ENCODE data around the gene DEFB112.

DEFB112 gene

GRCh38 chr6:50049829-50050228 lies at the start of gene DEFB112:
DEFB112 (minus strand) TSS chr6:50049929; CDS start chr6:50049869, 60 bp downstream.
- DNase-seq, result no peak

GRCh38 chr6:50098641-50098993 lies 48.9 kb upstream of the DEFB112 start:
- DNase-seq, result no peak

- DNase-seq, result no peak
These were observed 48.4 kb upstream of the DEFB112 start for GRCh38 chr6:50097966-50098640.

GRCh38 chr6:50096296-50096695 lies 46.6 kb upstream of the DEFB112 start:
- no peak for DNase-seq

GRCh38 chr6:50093938-50094272 lies 44.2 kb upstream of the DEFB112 start:
- no peak for DNase-seq

GRCh38 chr6:50093116-50093937 lies 43.6 kb upstream of the DEFB112 start:
- DNase-seq, result no peak

- DNase-seq, result no peak
These were observed 41.9 kb upstream of the DEFB112 start for GRCh38 chr6:50091641-50092040.

- DNase-seq, result no peak
These were observed 40.2 kb upstream of the DEFB112 start for GRCh38 chr6:50089911-50090310.

GRCh38 chr6:50087231-50087954 lies 37.7 kb upstream of the DEFB112 start:
- no peak for DNase-seq

- DNase-seq, result no peak
These were observed 27.7 kb upstream of the DEFB112 start for GRCh38 chr6:50077385-50077784.

GRCh38 chr6:50076431-50076830 lies 26.7 kb upstream of the DEFB112 start:
- DNase-seq, result no peak

GRCh38 chr6:50071921-50072320 lies 22.2 kb upstream of the DEFB112 start:
- no peak for DNase-seq

- no peak for DNase-seq
These were observed 20.4 kb upstream of the DEFB112 start for GRCh38 chr6:50070101-50070500.

GRCh38 chr6:50062051-50062450 lies 12.3 kb upstream of the DEFB112 start:
- DNase-seq, result no peak

- no peak for DNase-seq
These were observed 6.5 kb upstream of the DEFB112 start for GRCh38 chr6:50056242-50056641.

GRCh38 chr6:50047026-50047425 lies 2.7 kb downstream of the DEFB112 start:
- DNase-seq, result no peak

GRCh38 chr6:50030777-50031562 lies 18.8 kb downstream of the DEFB112 start:
- DNase-seq, result peak; percentile 57

- DNase-seq, result no peak
These were observed 19.4 kb downstream of the DEFB112 start for GRCh38 chr6:50030350-50030749.

GRCh38 chr6:50025258-50025657 lies 24.5 kb downstream of the DEFB112 start:
- no peak for DNase-seq

GRCh38 chr6:50021894-50022293 lies 27.8 kb downstream of the DEFB112 start, which contains the start of gene DEFB110:
DEFB110 (minus strand) TSS chr6:50021994; CDS start chr6:50021935, 59 bp downstream.
- no peak for DNase-seq

GRCh38 chr6:50007819-50008218 lies 41.9 kb downstream of the DEFB112 start:
- DNase-seq, result no peak

GRCh38 chr6:50003139-50003538 lies 46.6 kb downstream of the DEFB112 start:
- no peak for DNase-seq

- no peak for DNase-seq
These were observed 54.5 kb downstream of the DEFB112 start for GRCh38 chr6:49995278-49995677.

Data from COR-L47 (cell line).